Activated B cell treated with CpG ODN at 0.5 μM for 24 hours (primary cell): ENCODE data around the gene COL8A2. TPM values are rescaled to one million over a fixed set of nuclear protein-coding genes. Genes with fewer than 3 reads are reported as not detected.

Source experiments
- ATAC-seq: fragments of 200-7000 bp; cut with Tn5 transposase; one replicate; pipeline ENCODE4 v1.10.0; 2021; ENCODE audit warnings: low read depth, mild to moderate bottlenecking, moderate library complexity
- CTCF ChIA-PET: fragments of 350-600 bp; sonication (Branson Sonifier 250); formaldehyde crosslinking; loops from one replicate; lab custom pipeline; 2021; ENCODE audit warnings: antibody characterized with exemption; lab: Charles Lee
- POLR2A ChIA-PET: fragments of 350-600 bp; sonication (Branson Sonifier 250); formaldehyde crosslinking; loops from one replicate; lab custom pipeline; 2021; ENCODE audit warnings: antibody characterized with exemption; lab: Charles Lee
- DNase-seq: peaks from one replicate; pipeline ENCODE4 v3.0.0; 2022
- H3K27ac Mint-ChIP-seq: one replicate; pipeline ENCODE4 v1.8.0; 2020; ENCODE audit warnings: mixed read lengths
- H3K27me3 Mint-ChIP-seq: one replicate; pipeline ENCODE4 v1.8.0; 2021; ENCODE audit warnings: mixed read lengths
- H3K36me3 Mint-ChIP-seq: one replicate; pipeline ENCODE4 v1.8.0; 2021; ENCODE audit warnings: low read depth, mixed read lengths
- H3K4me1 Mint-ChIP-seq: one replicate; pipeline ENCODE4 v1.8.0; 2021; ENCODE audit warnings: mixed read lengths
- H3K4me3 Mint-ChIP-seq: one replicate; pipeline ENCODE4 v1.8.0; 2020; ENCODE audit warnings: mild to moderate bottlenecking, mixed read lengths
- H3K9me3 Mint-ChIP-seq: one replicate; pipeline ENCODE4 v1.8.0; 2020; ENCODE audit warnings: mixed read lengths
- CTCF ChIP-seq: fragments of 200-600 bp; IDR thresholded peaks from one replicate; pipeline ENCODE4 v1.8.0; 2022; ENCODE audit warnings: antibody characterized with exemption, mild to moderate bottlenecking
- intact Hi-C: fragments of 100-400 bp; cut with micrococcal nuclease; formaldehyde crosslinking; loops from one replicate; pipeline ENCODE4 v1.15.1; 2024
- total RNA-seq: library from RNA; stranded (reverse); gene quantifications from 2 replicates; pipeline ENCODE4 v1.2.3, GENCODE V29; 2022

Gene COL8A2
- total RNA-seq, 1 donor from 2014 or later, result 0.24 TPM

- CTCF ChIA-PET, result interaction anchor here (0.6 to 4.6 kb wide), 26 partner anchors 10 to 273 kb away, joined by 3 to 115 read pairs (median 4); partner anchors contain the start of genes LSM10 and THRAP3
Observed at GRCh38 chr1:36149237-36149972, 24.4 kb upstream of the COL8A2 start, which contains the start of gene TRAPPC3. Gene TRAPPC3, minus strand, starts transcription at chr1:36149486. Its CDS starts 108 bp downstream, at chr1:36149378.

GRCh38 chr1:36148821-36149236, 23.8 kb upstream of the COL8A2 start:
- POLR2A ChIA-PET, result interaction anchor here (0.6 to 6.4 kb wide), 21 partner anchors 12 to 1164 kb away, joined by 3 to 95 read pairs (median 5); partner anchors contain the start of genes LSM10, OSCP1, THRAP3 and ZMYM1
- intact Hi-C loops, result loop anchor here (1.0 to 5.0 kb wide), 10 partner anchors 13 to 315 kb away; partner anchors contain the start of genes ADPRS, MRPS15, STK40 and THRAP3
- ATAC-seq (peak; percentile 0), DNase-seq (no peak)
- H3K36me3 Mint-ChIP-seq, result peaks cover 9% of the 10 kb centered on the region
- CTCF ChIA-PET, result interaction anchor here (0.7 to 4.6 kb wide), 17 partner anchors 13 to 273 kb away, joined by 3 to 115 read pairs (median 6); no protein-coding TSS in a partner anchor
- H3K27ac Mint-ChIP-seq, result peak overlapping the region; percentile 95
- no peaks in the 10 kb centered on the region for H3K9me3 Mint-ChIP-seq
- no peaks in the 10 kb centered on the region for H3K27me3 Mint-ChIP-seq
- TF ChIP-seq CTCF, result no peak
- peaks cover 55% of the 10 kb centered on the region for H3K4me1 Mint-ChIP-seq
- H3K4me3 Mint-ChIP-seq, result peak overlapping the region; percentile 94

More at GRCh38 chr1:36149237-36149972, 24.4 kb upstream of the COL8A2 start, which contains the start of gene TRAPPC3:
- intact Hi-C loops, result loop anchor here (1.0 to 5.0 kb wide), 10 partner anchors 13 to 315 kb away; partner anchors contain the start of genes ADPRS, MRPS15, STK40 and THRAP3
- Mint-ChIP-seq H3K27me3 (no peaks in the 10 kb centered on the region), H3K36me3 (peaks cover 9% of the 10 kb centered on the region), H3K4me1 (peaks cover 55% of the 10 kb centered on the region), H3K4me3 (peak within 1 kb of the TSS; percentile 94), H3K27ac (peak within 1 kb of the TSS; percentile 95), H3K9me3 (no peaks in the 10 kb centered on the region)
- no peak for TF ChIP-seq CTCF
- ATAC-seq, result peak; percentile 89
- peak; percentile 96 for DNase-seq
- POLR2A ChIA-PET, result interaction anchor here (0.6 to 6.4 kb wide), 29 partner anchors 12 to 1165 kb away, joined by 3 to 95 read pairs (median 4); partner anchors contain the start of genes AGO3, LSM10, MRPS15 and OSCP1

GRCh38 chr1:36144413-36144812, 19.4 kb upstream of the COL8A2 start:
- Mint-ChIP-seq H3K4me1 (peaks cover 35% of the 10 kb centered on the region), H3K9me3 (no peaks in the 10 kb centered on the region), H3K36me3 (peaks cover 23% of the 10 kb centered on the region), H3K4me3 (no peak overlapping the region), H3K27ac (no peak overlapping the region), H3K27me3 (no peaks in the 10 kb centered on the region)
- DNase-seq (no peak), ATAC-seq (no peak)
- TF ChIP-seq CTCF, result no peak
- ChIA-PET CTCF (interaction anchor here (1.1 to 1.6 kb wide), 2 partner anchors 45 to 46 kb away, joined by 3 read pairs; no protein-coding TSS in a partner anchor), POLR2A (interaction anchor here (0.7 to 2.1 kb wide), 2 partner anchors 38 to 80 kb away, joined by 4 to 8 read pairs; partner anchors contain the start of gene THRAP3)
- intact Hi-C loops, result no loop called here

GRCh38 chr1:36143424-36143823, 18.4 kb upstream of the COL8A2 start:
- intact Hi-C loops, result no loop called here
- no peak for ATAC-seq

More at GRCh38 chr1:36143424-36143823, 18.4 kb upstream of the COL8A2 start:
- peaks cover 27% of the 10 kb centered on the region for H3K4me1 Mint-ChIP-seq
- TF ChIP-seq CTCF, result no peak
- H3K4me3 Mint-ChIP-seq, result no peak overlapping the region
- peaks cover 23% of the 10 kb centered on the region for H3K36me3 Mint-ChIP-seq
- ChIA-PET POLR2A (no interaction called here), CTCF (interaction anchor here (1.1 kb wide), 1 partner anchor 47 kb away, joined by 3 read pairs; no protein-coding TSS in a partner anchor)
- no peaks in the 10 kb centered on the region for H3K9me3 Mint-ChIP-seq
- no peaks in the 10 kb centered on the region for H3K27me3 Mint-ChIP-seq
- no peak for DNase-seq
- H3K27ac Mint-ChIP-seq, result no peak overlapping the region
